ENCODE measurements around the gene ABCG2. TPM values are rescaled to one million over a fixed set of nuclear protein-coding genes. Genes with fewer than 3 reads are reported as not detected.
A peak's percentile ranks its signal among the peaks of the same experiment; 100 is the strongest.

The ABCG2 gene
- total RNA-seq, result under 1 TPM; 0.75 to 0.81 TPM

GRCh38 chr4:88158489-88159228 lies at the start of gene ABCG2:
ABCG2 (minus strand) TSS chr4:88158639; CDS start chr4:88139995, 18,644 bp downstream.
- Mint-ChIP-seq H3K4me3 (peak within 1 kb of the TSS; percentile 71), H3K27ac (peak within 1 kb of the TSS; percentile 55), H3K36me3 (no peaks in the 10 kb centered on the region), H3K27me3 (peaks cover 6% of the 10 kb centered on the region), H3K4me1 (ENCODE audit: low read depth) (peaks cover 14% of the 10 kb centered on the region), H3K9me3 (no peaks in the 10 kb centered on the region)
- ChIA-PET POLR2A (no interaction called here), CTCF (no interaction called here)
- peak; percentile 53 for DNase-seq
- intact Hi-C loops (cut with micrococcal nuclease), result loop anchor here (1.0 to 2.0 kb wide), 3 partner anchors 38 to 364 kb away; partner anchors contain the start of genes PPM1K and PYURF

DNA sequence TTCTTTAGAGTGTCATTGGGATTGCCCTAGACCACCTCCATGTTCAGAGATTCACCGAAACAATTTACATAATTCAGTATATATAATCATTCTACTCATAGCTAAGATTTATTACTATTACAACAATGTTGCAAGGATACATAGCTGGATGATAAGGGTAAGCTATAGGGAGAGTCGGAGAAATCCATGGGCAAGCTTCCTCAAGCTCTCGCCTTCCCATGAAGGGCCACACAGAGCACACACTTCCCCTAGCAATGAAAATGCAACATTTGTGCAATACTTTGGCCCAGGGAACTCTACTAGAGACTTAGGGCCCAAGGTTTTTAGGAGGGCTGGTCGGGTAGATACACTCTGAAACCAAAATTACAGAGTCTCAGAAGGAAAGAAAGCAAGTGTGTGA lies 49.7 kb upstream of the ABCG2 start:
- no peak for DNase-seq
- no peak overlapping the region for H3K27ac Mint-ChIP-seq
- no peaks in the 10 kb centered on the region for H3K36me3 Mint-ChIP-seq
- ChIA-PET POLR2A (no interaction called here), CTCF (interaction anchor here (0.6 to 2.9 kb wide), 3 partner anchors 175 to 307 kb away, joined by 3 to 20 read pairs (median 3); no protein-coding TSS in a partner anchor)
- H3K4me3 Mint-ChIP-seq, result no peak overlapping the region
- intact Hi-C loops (cut with micrococcal nuclease), result no loop called here
- no peaks in the 10 kb centered on the region for H3K4me1 Mint-ChIP-seq (ENCODE audit: low read depth)
- no peaks in the 10 kb centered on the region for H3K9me3 Mint-ChIP-seq
- peaks cover 1% of the 10 kb centered on the region for H3K27me3 Mint-ChIP-seq

DNA sequence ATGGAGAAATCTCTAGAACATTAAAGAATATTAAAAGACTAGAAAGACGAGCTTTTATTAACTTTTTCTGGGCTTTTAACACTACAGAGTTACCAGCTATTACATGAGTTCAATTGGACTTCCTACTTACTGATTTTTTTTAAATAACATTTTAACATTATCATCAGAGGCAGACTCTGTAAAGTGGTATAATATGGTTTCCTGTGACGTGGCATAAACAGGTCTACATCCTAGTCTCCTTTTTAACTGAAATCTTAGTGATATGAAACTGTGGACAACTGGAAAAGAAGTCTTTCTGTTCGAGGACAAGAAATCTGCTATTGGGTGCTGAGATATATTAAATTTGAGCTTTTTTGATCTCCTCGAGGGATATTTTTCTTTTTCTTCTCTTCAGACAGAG lies 48.7 kb upstream of the ABCG2 start:
- no peak for DNase-seq
- H3K4me3 Mint-ChIP-seq, result no peak overlapping the region
- ChIA-PET POLR2A (no interaction called here), CTCF (interaction anchor here (0.9 to 2.9 kb wide), 3 partner anchors 174 to 529 kb away, joined by 3 to 20 read pairs (median 3); no protein-coding TSS in a partner anchor)
- no peaks in the 10 kb centered on the region for H3K4me1 Mint-ChIP-seq (ENCODE audit: low read depth)
- H3K36me3 Mint-ChIP-seq, result no peaks in the 10 kb centered on the region
- intact Hi-C loops (cut with micrococcal nuclease), result no loop called here
- peaks cover 1% of the 10 kb centered on the region for H3K27me3 Mint-ChIP-seq
- H3K27ac Mint-ChIP-seq, result no peak overlapping the region
- no peaks in the 10 kb centered on the region for H3K9me3 Mint-ChIP-seq

- ChIA-PET CTCF (interaction anchor here (1.0 to 1.2 kb wide), 4 partner anchors 10 to 232 kb away, joined by 3 read pairs; no protein-coding TSS in a partner anchor), POLR2A (no interaction called here)
- intact Hi-C loops (cut with micrococcal nuclease), result no loop called here
- DNase-seq, result no peak
- H3K36me3 Mint-ChIP-seq, result no peaks in the 10 kb centered on the region
- no peak overlapping the region for H3K27ac Mint-ChIP-seq
- no peaks in the 10 kb centered on the region for H3K9me3 Mint-ChIP-seq
- peaks cover 1% of the 10 kb centered on the region for H3K27me3 Mint-ChIP-seq
- H3K4me3 Mint-ChIP-seq, result no peak overlapping the region
- H3K4me1 Mint-ChIP-seq (ENCODE audit: low read depth), result no peaks in the 10 kb centered on the region
These were observed 46.4 kb upstream of the ABCG2 start for GRCh38 chr4:88204882-88205281.

- ChIA-PET POLR2A (no interaction called here), CTCF (interaction anchor here (1.3 kb wide), 1 partner anchor 8 kb away, joined by 3 read pairs; no protein-coding TSS in a partner anchor)
- no peak overlapping the region for H3K27ac Mint-ChIP-seq
- H3K36me3 Mint-ChIP-seq, result no peaks in the 10 kb centered on the region
- no peaks in the 10 kb centered on the region for H3K9me3 Mint-ChIP-seq
- DNase-seq, result no peak
- H3K27me3 Mint-ChIP-seq, result peaks cover 1% of the 10 kb centered on the region
- intact Hi-C loops (cut with micrococcal nuclease), result no loop called here
- no peak overlapping the region for H3K4me3 Mint-ChIP-seq
- H3K4me1 Mint-ChIP-seq (ENCODE audit: low read depth), result no peaks in the 10 kb centered on the region
These were observed 44.0 kb upstream of the ABCG2 start for GRCh38 chr4:88202443-88202842.

DNA sequence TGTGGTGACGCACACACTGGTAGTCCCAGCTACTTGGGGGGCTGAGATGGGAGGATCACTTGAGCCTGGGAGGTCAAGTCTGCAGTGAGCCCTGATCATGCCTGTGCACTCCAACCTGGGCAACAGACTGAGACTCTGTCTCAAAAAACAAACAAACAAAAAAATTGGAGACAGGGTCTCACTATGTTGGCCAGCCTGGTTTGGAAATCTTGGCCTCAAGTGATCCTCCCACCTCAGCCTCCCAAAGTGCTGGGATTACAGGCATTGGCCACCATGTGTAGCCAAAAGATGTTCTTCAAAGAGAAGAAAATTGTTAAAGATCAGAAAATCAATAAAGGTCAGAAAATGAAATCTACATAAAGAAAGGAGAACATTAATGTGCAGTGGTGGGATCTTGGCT lies 41.7 kb upstream of the ABCG2 start:
- ChIA-PET POLR2A (no interaction called here), CTCF (no interaction called here)
- Mint-ChIP-seq H3K4me1 (ENCODE audit: low read depth) (peaks cover 16% of the 10 kb centered on the region), H3K4me3 (no peak overlapping the region), H3K36me3 (no peaks in the 10 kb centered on the region), H3K27ac (no peak overlapping the region), H3K9me3 (no peaks in the 10 kb centered on the region), H3K27me3 (peaks cover 1% of the 10 kb centered on the region)
- intact Hi-C loops (cut with micrococcal nuclease), result no loop called here
- no peak for DNase-seq

DNA sequence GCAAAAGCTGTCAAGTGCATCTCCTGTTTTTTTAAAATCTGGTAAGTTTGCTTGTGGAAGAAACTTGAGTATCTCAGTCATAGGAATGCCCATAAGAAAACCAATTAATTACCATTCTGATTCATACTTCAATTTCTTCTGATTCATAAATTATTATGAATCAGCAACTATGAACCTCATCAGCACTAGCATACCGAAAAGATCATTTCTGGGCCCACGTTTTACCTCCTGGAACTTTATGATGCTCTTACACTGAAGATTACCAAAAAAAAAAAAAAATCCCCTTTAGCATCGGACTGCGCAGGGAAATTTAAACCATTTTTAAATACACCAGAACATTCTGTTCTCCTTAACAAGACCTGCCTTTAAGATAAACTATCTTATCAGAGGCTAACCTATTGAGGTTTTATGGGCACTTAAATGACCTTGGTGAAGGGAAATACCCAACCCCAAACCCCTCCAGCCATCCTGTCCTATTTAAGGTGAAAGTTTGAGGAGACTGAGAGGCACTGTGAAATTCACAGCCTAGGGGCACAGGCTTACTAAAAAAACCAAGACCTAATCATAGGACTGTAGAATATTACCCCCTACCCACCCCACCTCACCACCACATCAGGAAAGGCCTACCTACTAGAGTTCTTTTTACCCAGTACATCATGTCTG lies 38.2 kb upstream of the ABCG2 start:
- ChIA-PET CTCF (interaction anchor here (1.7 to 2.4 kb wide), 2 partner anchors 15 to 164 kb away, joined by 6 to 15 read pairs; no protein-coding TSS in a partner anchor), POLR2A (interaction anchor here (0.7 kb wide), 1 partner anchor 14 kb away, joined by 3 read pairs; no protein-coding TSS in a partner anchor)
- Mint-ChIP-seq H3K27me3 (no peaks in the 10 kb centered on the region), H3K27ac (no peak overlapping the region), H3K4me3 (no peak overlapping the region), H3K9me3 (no peaks in the 10 kb centered on the region), H3K4me1 (ENCODE audit: low read depth) (peaks cover 16% of the 10 kb centered on the region), H3K36me3 (no peaks in the 10 kb centered on the region)
- intact Hi-C loops (cut with micrococcal nuclease), result loop anchor here (1.0 kb wide), 1 partner anchor 38 kb away; the partner anchor contains the start of gene ABCG2
- DNase-seq, result no peak

- Mint-ChIP-seq H3K27ac (no peak overlapping the region), H3K4me3 (no peak overlapping the region), H3K9me3 (no peaks in the 10 kb centered on the region), H3K4me1 (ENCODE audit: low read depth) (peaks cover 16% of the 10 kb centered on the region), H3K27me3 (no peaks in the 10 kb centered on the region), H3K36me3 (no peaks in the 10 kb centered on the region)
- ChIA-PET POLR2A (no interaction called here), CTCF (interaction anchor here (1.0 kb wide), 1 partner anchor 343 kb away, joined by 4 read pairs; no protein-coding TSS in a partner anchor)
- intact Hi-C loops (cut with micrococcal nuclease), result loop anchor here (1.0 kb wide), 1 partner anchor 38 kb away; the partner anchor contains the start of gene ABCG2
- DNase-seq, result no peak
These were observed 37.5 kb upstream of the ABCG2 start for GRCh38 chr4:88196013-88196365.

DNA sequence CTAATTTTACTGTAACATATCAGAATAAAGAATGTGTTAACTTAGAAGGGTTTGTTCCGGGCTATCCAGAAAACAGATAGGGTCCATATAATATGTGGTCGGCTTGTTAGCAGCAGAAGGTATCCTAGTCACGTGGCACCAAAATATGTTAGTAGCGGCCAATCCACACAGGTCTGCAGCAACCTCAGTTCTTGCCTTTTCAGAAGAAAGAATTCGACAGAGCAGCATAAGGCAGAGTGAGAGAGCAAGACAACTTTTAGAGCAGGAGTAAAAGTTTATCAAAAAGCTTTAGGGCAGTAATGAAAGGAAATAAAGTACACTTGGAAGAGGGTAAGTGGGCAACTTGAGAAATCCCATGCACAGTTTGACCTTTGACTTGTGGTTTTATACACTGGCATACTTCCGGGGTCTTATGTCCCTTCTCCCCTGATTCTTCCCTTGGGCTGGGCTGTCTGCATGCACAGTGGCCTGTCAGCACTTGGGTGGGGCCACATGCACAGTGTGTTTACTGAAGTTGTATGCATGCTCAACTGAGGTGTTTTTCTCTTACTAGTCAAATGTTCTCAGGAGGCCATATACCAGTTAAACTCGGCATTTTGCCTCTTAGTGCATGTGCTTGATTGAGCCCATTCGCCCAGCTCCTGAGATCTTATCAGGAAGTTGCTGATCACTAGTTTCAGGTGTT lies 37.0 kb upstream of the ABCG2 start:
- intact Hi-C loops (cut with micrococcal nuclease), result loop anchor here (1.0 kb wide), 1 partner anchor 37 kb away; the partner anchor contains the start of gene ABCG2
- CTCF ChIA-PET, result interaction anchor here (0.7 to 1.0 kb wide), 2 partner anchors 14 to 343 kb away, joined by 4 read pairs; no protein-coding TSS in a partner anchor
- H3K9me3 Mint-ChIP-seq, result no peaks in the 10 kb centered on the region
- H3K27ac Mint-ChIP-seq, result no peak overlapping the region
- POLR2A ChIA-PET, result no interaction called here
- H3K36me3 Mint-ChIP-seq, result no peaks in the 10 kb centered on the region
- H3K27me3 Mint-ChIP-seq, result no peaks in the 10 kb centered on the region
- DNase-seq, result no peak
- no peak overlapping the region for H3K4me3 Mint-ChIP-seq
- H3K4me1 Mint-ChIP-seq (ENCODE audit: low read depth), result peaks cover 16% of the 10 kb centered on the region

GRCh38 chr4:88191404-88191803 lies 33.0 kb upstream of the ABCG2 start:
- ChIA-PET POLR2A (no interaction called here), CTCF (no interaction called here)
- Mint-ChIP-seq H3K27me3 (no peaks in the 10 kb centered on the region), H3K9me3 (no peaks in the 10 kb centered on the region), H3K4me3 (no peak overlapping the region), H3K27ac (no peak overlapping the region), H3K36me3 (no peaks in the 10 kb centered on the region), H3K4me1 (ENCODE audit: low read depth) (peaks cover 18% of the 10 kb centered on the region)
- DNase-seq, result no peak
- intact Hi-C loops (cut with micrococcal nuclease), result no loop called here

DNA sequence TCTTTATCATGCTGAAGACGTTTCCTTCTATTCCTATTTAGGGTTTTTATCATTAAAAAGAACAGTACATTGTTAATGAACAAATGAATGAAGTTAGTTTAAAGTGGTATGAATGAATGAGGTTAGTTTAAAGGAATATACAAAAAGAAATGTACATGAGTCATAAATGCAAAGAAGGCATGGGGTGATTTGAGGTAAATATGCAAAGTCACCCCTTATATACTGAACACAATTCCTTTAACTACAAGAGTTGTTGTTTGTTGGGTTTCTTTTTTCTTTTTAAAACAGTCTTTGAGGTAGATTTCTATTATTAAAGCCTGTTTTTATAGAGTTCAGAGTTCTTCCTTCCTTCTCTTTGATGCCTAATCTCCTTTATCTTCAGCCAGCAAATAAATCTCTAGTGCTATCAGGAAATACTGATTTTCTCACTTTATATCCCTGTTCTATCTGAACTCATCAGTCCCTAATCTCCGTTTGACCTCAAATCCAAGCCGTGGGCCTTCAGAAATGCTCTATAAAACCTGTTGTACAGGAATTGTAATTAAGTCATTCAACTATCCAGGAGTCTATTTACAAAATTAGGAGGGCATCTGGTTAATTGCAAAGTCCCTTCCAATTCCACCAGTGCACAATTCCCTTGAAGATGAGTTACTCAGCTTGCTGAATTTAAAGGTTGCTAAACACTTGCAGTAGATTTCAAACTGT lies 31.6 kb upstream of the ABCG2 start:
- no peaks in the 10 kb centered on the region for H3K27me3 Mint-ChIP-seq
- CTCF ChIA-PET, result no interaction called here

DNA sequence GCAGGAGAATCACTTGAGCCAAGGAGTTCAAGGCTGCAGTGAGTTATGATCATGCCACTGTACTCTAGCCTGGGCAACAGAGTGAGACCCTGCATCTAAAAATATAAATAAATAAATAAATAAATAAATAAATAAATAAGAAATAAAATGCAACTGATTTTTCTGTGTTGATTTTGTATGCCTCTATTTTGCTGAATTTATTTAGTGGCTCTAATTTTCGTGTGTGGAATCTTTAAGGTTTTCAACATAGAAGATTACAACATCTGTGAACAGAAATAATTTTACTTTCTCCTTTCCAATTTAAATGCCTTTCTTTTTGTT lies 30.9 kb upstream of the ABCG2 start:
- no peaks in the 10 kb centered on the region for H3K9me3 Mint-ChIP-seq
- intact Hi-C loops (cut with micrococcal nuclease), result no loop called here
- no peaks in the 10 kb centered on the region for H3K36me3 Mint-ChIP-seq
- H3K4me3 Mint-ChIP-seq, result no peak overlapping the region
- H3K27ac Mint-ChIP-seq, result no peak overlapping the region
- ChIA-PET POLR2A (no interaction called here), CTCF (no interaction called here)
- peaks cover 12% of the 10 kb centered on the region for H3K4me1 Mint-ChIP-seq (ENCODE audit: low read depth)
- no peak for DNase-seq
- no peaks in the 10 kb centered on the region for H3K27me3 Mint-ChIP-seq

More for the DNA sequence above, 31.6 kb upstream of the ABCG2 start:
- H3K9me3 Mint-ChIP-seq, result no peaks in the 10 kb centered on the region
- intact Hi-C loops (cut with micrococcal nuclease), result no loop called here
- POLR2A ChIA-PET, result no interaction called here
- H3K4me1 Mint-ChIP-seq (ENCODE audit: low read depth), result peaks cover 12% of the 10 kb centered on the region
- no peak for DNase-seq
- H3K36me3 Mint-ChIP-seq, result no peaks in the 10 kb centered on the region
- H3K4me3 Mint-ChIP-seq, result no peak overlapping the region
- H3K27ac Mint-ChIP-seq, result no peak overlapping the region
